Caco-2 (cell line): ENCODE measurements around the gene QSOX2. TPM values are rescaled to one million over a fixed set of nuclear protein-coding genes. Genes with fewer than 3 reads are reported as not detected.

Experiments used
- BruUV-seq: library from RNA; stranded (reverse); fragments of 400-500 nt; replicated peaks from 2 replicates; lab custom pipeline; 2021; lab: Mats Ljungman, UMichigan
- CTCF ChIA-PET: fragments of 300-600 bp; sonication (Branson Sonifier 250); formaldehyde crosslinking; loops from one replicate; lab custom pipeline; 2022; ENCODE audit warnings: antibody characterized with exemption; lab: Charles Lee
- POLR2A ChIA-PET: fragments of 300-600 bp; sonication (Branson Sonifier 250); formaldehyde crosslinking; loops from one replicate; lab custom pipeline; 2022; ENCODE audit warnings: antibody characterized with exemption; lab: Charles Lee
- DNase-seq, 2 experiments: peaks; one replicate each; pipeline versions ENCODE4 v3.0.0 to v3.0.0-alpha.2; 2020 to 2022
- H3K27me3 ChIP-seq: replicated peaks from 2 replicates; pipeline ENCODE4 v1.6.0; 2011; ENCODE audit warnings: low read length; ENCODE audit not compliant: control insufficient read depth, insufficient read depth
- H3K36me3 ChIP-seq: 2 replicates; pipeline ENCODE4 v1.5.1; 2011; ENCODE audit warnings: low read length; ENCODE audit not compliant: control insufficient read depth, insufficient read depth
- H3K4me1 ChIP-seq: fragments of 250-450 bp; sonication (Bioruptor Pico); 2 replicates; pipeline ENCODE4 v1.5.1; 2020; ENCODE audit warnings: mild to moderate bottlenecking
- H3K4me3 ChIP-seq: 2 replicates; pipeline ENCODE4 v1.5.1; 2011; ENCODE audit warnings: low read depth, mild to moderate bottlenecking, control low read depth, low read length
- H3K9me3 ChIP-seq: fragments of 250-450 bp; sonication (Bioruptor Pico); 2 replicates; pipeline ENCODE4 v1.5.1; 2020; ENCODE audit warnings: mild to moderate bottlenecking, moderate library complexity
- H3K27ac Mint-ChIP-seq: one replicate; pipeline ENCODE4 v1.8.0; 2022; ENCODE audit warnings: mixed read lengths; ENCODE audit not compliant: unreplicated experiment
- H3K27me3 Mint-ChIP-seq: one replicate; pipeline ENCODE4 v1.8.0; 2022; ENCODE audit warnings: mixed read lengths; ENCODE audit not compliant: insufficient read depth, unreplicated experiment
- H3K36me3 Mint-ChIP-seq: one replicate; pipeline ENCODE4 v1.8.0; 2022; ENCODE audit warnings: mild to moderate bottlenecking, mixed read lengths; ENCODE audit not compliant: insufficient read depth, unreplicated experiment
- H3K4me1 Mint-ChIP-seq: one replicate; pipeline ENCODE4 v1.8.0; 2022; ENCODE audit warnings: low read depth, mixed read lengths; ENCODE audit not compliant: unreplicated experiment
- H3K4me3 Mint-ChIP-seq: one replicate; pipeline ENCODE4 v1.8.0; 2022; ENCODE audit warnings: mild to moderate bottlenecking, moderate library complexity, mixed read lengths; ENCODE audit not compliant: unreplicated experiment
- H3K9me3 Mint-ChIP-seq: one replicate; pipeline ENCODE4 v1.8.0; 2022; ENCODE audit warnings: mixed read lengths; ENCODE audit not compliant: unreplicated experiment
- CTCF ChIP-seq, 2 experiments: fragments of 200-600 bp in 1 of 2; IDR thresholded peaks; 1 replicate in 1 of 2; 2 replicates in 1 of 2; pipeline versions ENCODE4 v1.5.1 to v1.8.0; 2011 to 2022; ENCODE audit warnings: antibody characterized with exemption in 1 of 2, control low read depth in 1 of 2, inconsistent platforms in 1 of 2, low read depth in 1 of 2, low read length in 1 of 2, mild to moderate bottlenecking in 1 of 2, moderate library complexity in 1 of 2; ENCODE audit not compliant: insufficient read depth in 1 of 2, severe bottlenecking in 1 of 2, unreplicated experiment in 1 of 2
- intact Hi-C: fragments of 100-400 bp; cut with micrococcal nuclease; formaldehyde crosslinking; loops from one replicate; pipeline ENCODE4 v1.10.0; 2022; ENCODE audit not compliant: unreplicated experiment
- total RNA-seq: library from RNA; stranded (reverse); gene quantifications from 2 replicates; pipeline ENCODE4 v1.2.3, GENCODE V29; 2022

QSOX2 gene
- total RNA-seq, 1 experiment from 2014 or later: 29.6 TPM

GRCh38 chr9:136208675-136209074 is 36.9 kb downstream of the QSOX2 start:
- TF ChIP-seq CTCF (IDR thresholded peaks at IDR 0.05; ENCODE audit: insufficient read depth in 1 of 2, low read depth in 1 of 2, low read length in 1 of 2, severe bottlenecking in 1 of 2, unreplicated experiment in 1 of 2): no peak
- Mint-ChIP-seq H3K9me3 (no peaks in the 10 kb centered on the region), H3K36me3 (peaks cover 38% of the 10 kb centered on the region), H3K4me1 (no peaks in the 10 kb centered on the region), H3K27me3 (no peaks in the 10 kb centered on the region), H3K4me3 (no peak overlapping the region), H3K27ac (no peak overlapping the region)
- ChIA-PET POLR2A (no interaction called here), CTCF (no interaction called here)
- intact Hi-C loops: no loop called here
- no peaks in the 10 kb centered on the region for H3K27me3 ChIP-seq
- H3K36me3 ChIP-seq: peaks cover 3% of the 10 kb centered on the region; the same call in 1 of the 2 replicates
- no peaks in the 10 kb centered on the region for H3K9me3 ChIP-seq
- no peak for DNase-seq
- BruUV-seq: no TSS peak
- no peaks in the 10 kb centered on the region for H3K4me1 ChIP-seq
- H3K4me3 ChIP-seq: no peak overlapping the region

- Mint-ChIP-seq H3K27ac (no peak overlapping the region), H3K27me3 (no peaks in the 10 kb centered on the region), H3K36me3 (peaks cover 29% of the 10 kb centered on the region), H3K9me3 (no peaks in the 10 kb centered on the region), H3K4me1 (no peaks in the 10 kb centered on the region), H3K4me3 (no peak overlapping the region)
- BruUV-seq: TSS peak; percentile 28
- ChIA-PET CTCF (interaction anchor here (1.4 kb wide), 1 partner anchor 74 kb away, joined by 4 read pairs; no protein-coding TSS in a partner anchor), POLR2A (no interaction called here)
- H3K4me3 ChIP-seq: no peak overlapping the region
- no peaks in the 10 kb centered on the region for H3K36me3 ChIP-seq
- no peak for DNase-seq
- H3K27me3 ChIP-seq: no peaks in the 10 kb centered on the region
- no peaks in the 10 kb centered on the region for H3K9me3 ChIP-seq
- intact Hi-C loops: no loop called here
- TF ChIP-seq CTCF (IDR thresholded peaks at IDR 0.05; ENCODE audit: insufficient read depth in 1 of 2, low read depth in 1 of 2, low read length in 1 of 2, severe bottlenecking in 1 of 2, unreplicated experiment in 1 of 2): no peak
- H3K4me1 ChIP-seq: 0 out of 2 replicates have a peak, but pooled peaks cover under 1% of the 10 kb centered on the region
Measured at GRCh38 chr9:136207616-136208015, 38.0 kb downstream of the QSOX2 start.

- no TSS peak for BruUV-seq
- Mint-ChIP-seq H3K4me3 (no peak overlapping the region), H3K9me3 (no peaks in the 10 kb centered on the region), H3K4me1 (no peaks in the 10 kb centered on the region), H3K27ac (no peak overlapping the region), H3K27me3 (no peaks in the 10 kb centered on the region), H3K36me3 (peaks cover 23% of the 10 kb centered on the region)
- no peaks in the 10 kb centered on the region for H3K27me3 ChIP-seq
- intact Hi-C loops: no loop called here
- CTCF ChIA-PET: interaction anchor here (1.4 kb wide), 1 partner anchor 73 kb away, joined by 4 read pairs; no protein-coding TSS in a partner anchor
- DNase-seq: no peak
- POLR2A ChIA-PET: no interaction called here
- no peaks in the 10 kb centered on the region for H3K36me3 ChIP-seq
- no peak for TF ChIP-seq CTCF (IDR thresholded peaks at IDR 0.05; ENCODE audit: insufficient read depth in 1 of 2, low read depth in 1 of 2, low read length in 1 of 2, severe bottlenecking in 1 of 2, unreplicated experiment in 1 of 2)
- H3K4me1 ChIP-seq: 0 out of 2 replicates have a peak, but pooled peaks cover 5% of the 10 kb centered on the region
- H3K9me3 ChIP-seq: no peaks in the 10 kb centered on the region
- no peak overlapping the region for H3K4me3 ChIP-seq
Measured at GRCh38 chr9:136206602-136207275, 38.9 kb downstream of the QSOX2 start.
